HG02943 (cell line): ENCODE data around the gene CFAP53.

Source experiments
- ATAC-seq: cut with Tn5 transposase; IDR thresholded peaks from one replicate; pipeline ENCODE4 v1.9.1; 2021; ENCODE audit warnings: mild to moderate bottlenecking, low read depth, moderate library complexity; ENCODE audit not compliant: unreplicated experiment

Gene CFAP53

DNA sequence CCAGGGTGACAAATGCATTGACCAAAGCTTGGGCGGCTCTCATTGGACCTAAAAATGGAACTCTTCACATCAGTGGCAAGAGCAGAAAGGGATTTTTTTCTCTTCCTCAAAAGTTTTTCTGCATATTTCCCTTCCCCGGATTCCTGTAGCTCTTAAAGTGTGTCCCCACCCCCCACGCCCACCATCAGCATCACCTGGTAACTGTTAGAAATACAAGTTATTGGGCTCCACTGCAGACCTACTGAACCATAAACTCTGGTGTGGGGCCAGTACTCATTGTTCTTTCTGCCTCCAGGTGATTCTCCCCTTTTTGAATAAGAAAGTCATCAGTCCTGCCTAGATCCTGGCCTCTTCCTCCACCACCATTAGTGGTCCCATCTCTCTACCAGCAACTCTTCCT, 70.0 kb downstream of the CFAP53 start:
- ATAC-seq = no peak

DNA sequence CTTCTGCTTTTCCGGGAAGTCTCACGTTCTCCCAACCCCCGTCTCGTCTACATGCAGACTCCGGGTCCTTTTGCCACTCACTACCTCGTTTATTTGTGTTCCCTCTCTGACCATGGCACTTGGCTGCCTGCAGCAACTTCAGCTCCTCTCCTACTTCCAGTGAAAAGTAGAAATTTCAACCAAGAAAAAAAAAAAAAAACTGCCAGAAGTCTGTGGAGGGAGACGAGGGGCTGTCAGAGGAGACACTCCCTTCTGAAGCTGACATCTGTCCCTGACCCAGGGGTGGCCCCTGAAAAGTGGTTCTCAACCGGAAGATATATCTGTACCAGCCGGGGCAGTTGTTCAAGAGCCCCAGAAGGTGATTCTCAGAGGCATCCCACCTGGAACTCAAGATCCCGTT, 70.6 kb downstream of the CFAP53 start:
- ATAC-seq = no peak

DNA sequence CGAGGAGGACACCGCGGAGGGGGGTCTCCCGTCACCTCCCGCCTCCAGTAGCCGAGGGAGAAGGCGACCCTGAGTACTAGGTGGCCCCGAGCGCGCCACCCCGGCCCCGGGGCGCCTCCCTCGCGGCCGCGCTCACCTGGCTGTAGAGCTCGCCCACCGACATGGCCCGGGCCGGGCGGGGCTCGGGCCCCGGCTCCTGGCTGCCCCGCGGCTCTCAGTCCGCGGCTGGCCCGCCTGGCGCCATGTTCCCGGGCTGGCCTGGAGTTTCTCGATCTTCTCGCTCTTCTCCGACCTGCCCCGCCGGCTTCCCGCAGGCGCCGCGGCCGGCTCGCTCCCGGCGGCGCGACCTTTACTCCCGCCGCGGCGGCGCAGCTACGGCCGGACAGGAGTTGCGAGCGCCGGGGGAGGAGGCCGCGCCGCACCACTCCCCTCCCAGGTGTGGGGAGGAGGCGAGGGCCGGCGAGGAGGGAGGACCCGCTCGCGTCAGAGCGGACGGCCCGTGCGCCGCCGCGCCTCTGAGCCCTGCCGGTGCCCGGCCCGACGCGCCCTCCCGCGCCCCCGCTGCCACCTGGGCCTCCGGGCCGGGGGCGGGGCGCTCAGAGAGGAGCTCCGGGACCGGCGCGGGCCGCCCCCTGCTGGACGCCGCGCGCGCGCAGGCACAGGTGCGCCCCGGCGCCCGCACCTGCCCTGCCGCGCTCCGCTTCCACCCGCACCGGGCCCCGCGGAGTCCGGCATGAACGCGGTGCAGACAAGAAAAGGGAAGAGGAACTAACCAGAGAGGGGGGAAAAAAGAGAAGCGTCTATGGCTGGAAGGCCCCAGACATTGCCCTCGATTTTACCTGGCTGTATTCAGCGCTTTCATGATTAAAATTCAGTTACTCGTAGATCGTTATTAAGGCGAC, 71.4 kb downstream of the CFAP53 start, which contains the start of gene MYO5B:
Gene MYO5B, minus strand, starts transcription at position 517 of the 902 bp plus-strand sequence. Its CDS starts 354 bp downstream, at position 163.
- ATAC-seq = peak; percentile 64

DNA sequence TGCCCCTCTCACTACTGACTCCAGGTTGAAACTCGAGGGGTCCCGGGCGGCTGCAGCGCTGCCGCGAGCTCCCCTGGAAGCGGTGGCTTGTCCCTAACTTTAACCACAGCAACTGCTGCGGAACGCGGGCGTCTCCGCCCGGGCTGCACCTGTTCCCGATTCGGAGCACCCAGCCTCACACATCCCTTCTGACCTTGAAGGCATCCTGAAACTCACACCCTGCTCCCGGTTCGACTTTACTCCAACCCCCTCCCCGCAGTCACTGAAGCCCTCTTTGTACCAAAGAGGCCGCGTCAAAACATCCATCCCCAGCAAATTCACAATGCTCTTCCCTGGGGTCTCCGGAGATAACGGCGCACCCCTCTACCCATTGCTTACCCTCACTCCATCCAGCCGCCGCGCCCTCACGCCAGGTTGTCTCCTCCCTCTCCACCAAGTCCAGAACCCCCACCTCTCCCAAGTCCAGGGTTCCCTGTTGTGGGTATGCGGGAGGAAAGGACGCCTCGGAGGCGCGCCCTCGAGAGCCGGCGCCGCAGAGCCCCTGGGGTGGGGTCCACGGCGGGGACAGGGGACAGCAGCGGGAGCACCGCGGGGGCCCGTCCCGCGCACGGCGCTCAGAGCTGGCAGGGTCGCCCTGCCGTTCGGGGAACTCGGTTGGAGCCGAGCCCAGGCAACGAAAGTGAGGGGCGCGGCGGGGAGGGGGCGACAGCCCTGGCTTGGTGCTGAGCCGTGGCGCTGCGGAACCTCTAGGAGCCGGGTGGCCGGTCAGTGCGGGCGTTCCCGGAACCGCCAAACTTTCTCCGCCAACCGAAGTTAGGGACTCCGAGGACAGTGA, 72.3 kb downstream of the CFAP53 start:
- ATAC-seq = no peak

DNA sequence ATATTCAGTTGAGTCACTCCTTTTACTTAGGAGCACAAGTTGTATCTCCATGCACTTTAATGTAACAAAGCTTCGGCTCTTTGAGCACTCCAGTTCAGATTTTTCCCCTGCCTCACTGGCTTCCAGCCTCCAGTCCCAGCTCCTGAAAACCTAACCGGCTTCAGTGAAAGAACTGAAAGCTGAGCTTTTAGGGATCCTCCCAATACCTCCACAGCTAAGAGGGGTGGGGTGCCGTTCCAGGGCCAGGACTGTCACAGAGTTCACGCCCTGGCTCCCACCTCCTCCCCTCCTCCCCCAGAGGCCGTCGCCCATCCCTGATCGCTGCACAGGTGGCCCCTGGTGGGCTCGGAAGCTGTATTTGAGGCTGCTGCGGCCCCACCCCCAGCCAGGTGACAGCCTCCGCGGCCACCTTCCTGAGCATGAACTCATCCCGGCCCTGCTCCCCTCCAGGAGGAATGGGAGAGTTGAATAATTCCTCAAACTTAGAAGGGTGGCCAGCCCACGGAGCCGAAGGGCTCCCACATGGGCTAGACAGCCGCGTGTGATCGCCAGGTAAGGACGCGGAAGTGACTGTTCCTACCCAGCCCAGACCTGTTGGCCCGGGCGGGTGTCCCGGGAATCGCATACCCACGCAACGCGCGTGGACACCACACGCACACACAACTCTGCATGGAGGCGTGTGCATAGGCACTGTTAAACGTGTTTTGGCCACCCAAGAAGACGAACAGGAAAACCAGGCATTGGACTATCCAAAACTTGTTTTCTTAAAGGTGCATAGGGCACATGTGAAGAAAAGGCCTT, 73.1 kb downstream of the CFAP53 start:
- ATAC-seq = no peak

DNA sequence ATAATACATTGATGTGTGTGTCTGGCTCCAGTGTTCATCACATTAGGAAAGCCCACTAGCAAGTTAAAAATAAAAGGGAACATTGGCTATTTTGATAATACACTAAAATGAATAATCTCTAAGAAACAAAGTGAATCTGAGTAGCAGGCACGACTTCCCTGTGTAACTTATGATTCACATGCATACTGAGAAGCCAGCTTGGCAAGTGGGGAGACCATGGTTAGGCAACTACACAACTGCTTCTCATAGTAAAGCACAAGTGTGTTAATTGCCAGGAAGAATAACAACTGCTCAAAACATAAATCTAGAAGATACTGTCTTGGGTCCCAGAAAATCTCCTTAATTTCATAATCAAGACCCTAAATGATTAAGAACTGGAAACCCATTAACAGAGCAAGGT, 75.4 kb downstream of the CFAP53 start:
- ATAC-seq = no peak

DNA sequence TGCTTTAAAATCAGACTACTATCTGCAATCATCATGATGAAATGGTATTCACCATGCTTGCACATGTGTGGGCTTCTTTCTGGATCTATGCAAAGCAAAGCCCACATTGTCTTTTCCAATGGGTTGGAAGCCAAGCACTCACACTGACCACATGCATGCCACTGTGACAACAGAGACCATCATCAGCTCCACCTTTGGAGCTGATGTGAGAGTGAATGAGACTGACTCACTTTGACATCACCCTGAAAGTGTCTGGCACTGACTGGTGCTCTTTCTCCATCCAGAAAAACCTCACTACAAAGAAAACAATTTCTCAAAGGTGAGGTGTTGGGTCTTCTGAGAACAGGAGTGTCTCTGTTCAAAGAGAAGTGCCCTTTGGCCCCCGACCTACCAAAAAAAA, 76.1 kb downstream of the CFAP53 start:
- no peak for ATAC-seq

DNA sequence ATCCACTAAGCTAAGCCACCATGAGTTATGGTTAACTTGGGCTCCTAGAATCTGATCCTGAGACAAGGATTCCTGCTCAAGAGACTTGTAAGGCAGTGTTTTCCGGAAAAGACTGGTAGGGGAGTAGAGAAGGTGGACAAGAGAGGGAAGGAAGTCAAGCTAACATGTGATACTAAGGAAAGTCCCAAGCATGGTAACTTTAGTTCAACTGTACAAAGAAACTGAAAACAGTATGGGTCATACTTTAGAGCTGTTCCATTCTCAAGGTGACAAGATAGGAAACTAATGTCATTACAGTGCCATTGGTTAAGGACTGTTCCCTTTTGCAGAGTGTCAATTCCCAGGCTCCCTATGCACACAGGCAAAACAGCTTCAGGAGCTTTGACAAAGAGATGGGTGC, 77.1 kb downstream of the CFAP53 start:
- ATAC-seq = no peak

DNA sequence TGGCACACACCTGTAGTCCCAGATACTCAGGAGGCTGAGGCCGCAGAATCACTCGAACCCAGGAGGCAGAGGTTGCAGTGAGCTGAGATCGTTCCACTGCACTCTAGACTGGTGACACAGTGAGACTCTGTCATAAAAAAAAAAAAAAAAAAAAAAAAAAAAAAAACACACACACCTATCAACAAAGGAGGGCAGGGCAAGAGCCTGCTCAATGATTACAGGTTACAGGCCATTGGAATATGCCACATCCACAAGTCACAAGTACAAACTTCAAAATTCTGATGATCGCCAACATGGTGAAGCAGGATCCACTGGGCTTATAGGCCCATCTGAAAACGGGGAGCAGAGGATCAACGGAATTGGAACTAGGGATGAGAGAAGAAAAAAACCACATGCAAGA, 77.6 kb downstream of the CFAP53 start:
- ATAC-seq = no peak

DNA sequence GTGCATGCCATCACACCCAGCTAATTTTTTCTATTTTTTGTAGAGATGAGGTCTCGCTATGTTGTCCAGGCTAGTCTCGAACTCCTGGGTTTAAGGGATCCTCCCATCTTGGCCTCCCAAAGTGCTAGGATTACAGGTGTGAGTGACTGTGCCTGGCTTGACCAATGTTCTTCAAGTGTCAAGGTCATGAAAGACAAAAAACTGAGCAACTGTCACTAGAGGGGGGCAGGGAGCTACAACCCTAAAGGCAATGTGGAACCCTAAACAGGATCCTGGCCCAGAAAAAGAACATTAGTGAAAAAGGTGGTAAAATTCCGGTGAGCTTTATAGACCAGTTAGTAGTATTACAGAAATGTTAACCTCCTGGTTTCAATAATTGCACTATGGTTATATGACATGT, 78.6 kb downstream of the CFAP53 start:
- no peak for ATAC-seq

DNA sequence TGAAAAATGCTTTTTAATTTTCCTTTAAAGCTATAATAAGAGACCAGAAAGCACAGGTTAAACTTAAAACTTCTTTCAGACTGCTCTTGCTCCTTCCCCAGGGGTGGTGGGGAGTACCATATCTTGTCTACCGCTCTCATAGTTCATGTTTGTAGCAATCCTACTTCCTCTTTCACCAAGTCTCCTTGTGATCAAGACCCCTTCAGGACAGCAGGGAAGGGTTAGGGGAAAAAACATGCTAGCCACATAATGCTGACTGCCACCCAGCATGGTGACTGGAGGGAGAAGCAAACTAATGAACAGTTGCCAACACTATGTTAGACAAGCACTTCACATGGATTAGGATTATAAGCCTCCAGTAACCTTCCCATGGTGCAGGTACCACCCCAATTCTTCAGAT, 79.9 kb downstream of the CFAP53 start:
- no peak for ATAC-seq

DNA sequence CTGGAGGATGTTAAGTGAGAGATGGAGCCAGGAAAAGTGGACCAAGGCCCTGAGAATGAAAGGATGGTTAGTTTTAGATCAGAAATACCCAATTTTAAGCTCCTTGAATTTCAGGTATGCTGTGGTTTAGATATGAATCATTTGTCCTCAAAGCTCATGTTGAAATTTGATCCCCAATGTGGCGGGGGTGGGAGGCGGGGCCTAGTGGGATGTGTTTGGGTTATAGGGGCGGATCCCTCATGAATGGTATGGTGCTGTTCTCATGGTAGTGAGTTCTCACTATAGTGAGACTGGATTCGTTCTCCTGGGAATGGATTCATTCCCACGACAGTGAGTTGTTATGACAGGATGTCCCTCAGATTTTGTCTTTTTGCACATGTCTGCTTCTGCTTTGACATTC, 82.7 kb downstream of the CFAP53 start:
- ATAC-seq = no peak

DNA sequence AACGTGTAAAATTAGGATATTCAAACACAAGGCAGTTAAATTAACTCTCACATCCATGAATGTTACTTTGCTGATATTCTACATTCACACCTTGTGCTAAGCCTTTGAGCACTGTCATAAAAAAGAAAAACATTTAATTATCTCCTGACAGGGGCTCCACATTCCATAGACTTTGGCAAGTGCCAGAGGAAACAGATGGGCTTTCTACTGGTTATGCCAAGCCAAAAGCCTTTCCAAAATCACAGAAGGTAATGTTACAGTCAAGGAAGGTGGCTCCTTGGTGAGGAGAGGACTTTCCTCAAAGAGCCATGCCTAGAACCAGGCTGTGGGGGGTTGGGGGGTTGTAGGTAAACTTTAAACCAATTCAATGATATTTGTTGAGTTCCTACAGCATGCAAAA, 83.8 kb downstream of the CFAP53 start:
- ATAC-seq = no peak

DNA sequence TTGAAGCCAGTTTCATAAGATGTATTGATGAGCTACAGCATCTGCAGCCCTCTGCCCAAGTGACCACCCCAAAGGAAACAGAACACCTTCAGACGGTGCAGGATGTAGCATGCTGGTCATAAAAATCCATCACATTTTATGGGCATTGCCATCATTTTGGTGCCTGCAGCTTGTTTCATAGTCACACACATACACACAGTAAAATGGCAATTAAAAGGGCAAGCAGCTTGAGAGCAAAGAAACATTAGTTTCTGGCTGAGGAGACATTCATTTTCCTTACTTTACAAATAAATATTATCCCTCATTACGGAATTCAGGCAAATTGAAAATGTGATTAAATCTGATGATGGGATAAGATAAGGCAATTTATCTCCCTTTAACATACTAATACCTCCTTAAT, 84.7 kb downstream of the CFAP53 start:
- ATAC-seq = no peak

DNA sequence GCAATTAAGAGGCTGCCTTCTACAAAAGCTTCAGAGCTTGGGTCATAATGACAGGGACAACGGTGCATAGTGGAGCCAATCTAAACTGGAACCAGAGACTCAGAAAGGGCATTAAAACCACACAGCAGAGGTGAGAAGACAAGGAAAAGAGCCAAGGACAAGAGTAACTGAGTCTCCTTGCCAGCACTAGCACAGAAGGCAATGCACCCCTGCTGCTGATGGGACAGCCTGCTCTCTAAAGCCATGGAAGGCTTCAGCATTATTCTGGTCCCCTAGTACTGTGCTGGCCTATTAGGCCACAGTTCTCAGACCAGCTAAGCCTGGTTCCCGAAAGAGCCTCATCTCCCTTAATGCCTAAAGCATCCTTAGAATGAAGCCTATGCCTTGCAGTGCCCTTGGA, 86.8 kb downstream of the CFAP53 start:
- ATAC-seq = no peak

DNA sequence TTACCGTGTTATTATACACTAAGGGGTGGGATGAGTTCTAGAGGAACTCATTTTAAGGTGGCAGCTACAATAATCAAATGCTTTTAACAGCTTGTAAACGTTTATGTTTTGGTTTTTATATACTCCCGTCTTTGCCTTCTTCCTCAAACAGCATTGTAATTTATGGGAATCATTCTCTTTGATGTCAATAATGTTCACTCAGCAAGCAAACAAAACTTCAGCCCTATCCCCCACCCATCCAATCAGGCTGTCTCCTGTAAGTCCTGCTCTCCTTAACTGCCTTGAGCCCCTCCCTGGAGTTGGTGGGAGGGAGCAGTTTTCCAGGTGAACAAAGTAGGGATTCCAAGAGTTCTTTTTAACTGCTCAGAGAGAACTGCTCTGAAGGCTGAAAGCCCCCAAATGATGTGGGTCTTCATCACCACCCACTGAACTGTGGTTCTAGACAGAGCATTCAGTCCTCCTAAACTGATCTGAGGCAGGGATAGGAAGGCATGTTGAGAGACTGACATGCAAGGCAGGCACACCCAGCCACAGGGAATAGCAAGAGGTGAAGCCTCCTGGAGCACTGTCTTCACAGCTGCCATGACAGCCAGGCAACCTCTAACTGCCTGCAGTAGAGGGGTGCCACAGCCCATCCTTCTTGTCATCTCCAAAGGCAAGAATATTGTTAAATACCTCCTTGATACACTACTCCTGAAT, 88.9 kb downstream of the CFAP53 start:
- ATAC-seq = no peak
